Esophagus muscularis mucosa (tissue), 3 donors: ENCODE measurements around the gene MB21D2.

ENCODE experiments used
- POLR2A ChIP-seq: fragments of 450-650 bp; IDR thresholded peaks from one replicate; pipeline ENCODE4 v1.6.1; 2017; ENCODE audit warnings: antibody characterized with exemption, moderate library complexity, mild to moderate bottlenecking, low read depth
- TF ChIP-seq, protein P1 (sequence below), 3 experiments: fragments of 200-600 bp in 2 of 3; fragments of 450-650 bp in 1 of 3; sonication (generic) in 2 of 3; IDR thresholded peaks; one replicate each; pipeline ENCODE4 v1.5.1; 2017 to 2019; ENCODE audit warnings: antibody characterized with exemption in 3 of 3, mild to moderate bottlenecking in 2 of 3, moderate library complexity in 1 of 3

DNA sequence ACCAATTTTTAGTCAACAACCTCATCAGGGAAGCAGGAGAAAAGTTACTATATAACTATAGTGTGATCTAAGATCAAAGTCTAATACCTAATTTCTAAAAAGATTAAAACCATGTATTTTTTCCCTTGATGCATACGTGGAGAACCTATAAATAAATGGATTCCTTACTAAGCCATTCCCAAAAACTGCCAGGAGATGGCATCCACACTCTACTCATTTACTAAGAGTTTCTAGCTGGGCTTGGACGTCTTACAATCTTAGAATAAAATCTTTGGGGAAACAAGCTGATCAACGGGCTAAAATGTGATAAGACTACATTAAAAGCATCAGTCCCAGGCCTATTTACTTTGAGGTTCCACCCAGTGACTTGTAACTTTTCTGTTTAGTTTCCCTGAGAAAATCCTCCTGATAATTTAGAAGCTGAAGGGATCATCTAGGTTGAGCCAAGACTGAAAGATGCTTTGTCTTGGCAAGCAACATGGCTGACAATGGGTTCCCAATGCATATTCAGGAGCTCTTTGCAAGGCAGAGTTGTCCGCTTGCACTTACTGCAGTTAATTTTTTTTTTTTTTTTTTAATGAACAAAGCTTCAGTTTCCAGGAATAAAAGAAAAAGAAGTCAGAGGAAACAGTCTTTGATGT is 104.8 kb downstream of the MB21D2 start:
- TF ChIP-seq POLR2A, result no peak
- TF ChIP-seq, protein P1, sequence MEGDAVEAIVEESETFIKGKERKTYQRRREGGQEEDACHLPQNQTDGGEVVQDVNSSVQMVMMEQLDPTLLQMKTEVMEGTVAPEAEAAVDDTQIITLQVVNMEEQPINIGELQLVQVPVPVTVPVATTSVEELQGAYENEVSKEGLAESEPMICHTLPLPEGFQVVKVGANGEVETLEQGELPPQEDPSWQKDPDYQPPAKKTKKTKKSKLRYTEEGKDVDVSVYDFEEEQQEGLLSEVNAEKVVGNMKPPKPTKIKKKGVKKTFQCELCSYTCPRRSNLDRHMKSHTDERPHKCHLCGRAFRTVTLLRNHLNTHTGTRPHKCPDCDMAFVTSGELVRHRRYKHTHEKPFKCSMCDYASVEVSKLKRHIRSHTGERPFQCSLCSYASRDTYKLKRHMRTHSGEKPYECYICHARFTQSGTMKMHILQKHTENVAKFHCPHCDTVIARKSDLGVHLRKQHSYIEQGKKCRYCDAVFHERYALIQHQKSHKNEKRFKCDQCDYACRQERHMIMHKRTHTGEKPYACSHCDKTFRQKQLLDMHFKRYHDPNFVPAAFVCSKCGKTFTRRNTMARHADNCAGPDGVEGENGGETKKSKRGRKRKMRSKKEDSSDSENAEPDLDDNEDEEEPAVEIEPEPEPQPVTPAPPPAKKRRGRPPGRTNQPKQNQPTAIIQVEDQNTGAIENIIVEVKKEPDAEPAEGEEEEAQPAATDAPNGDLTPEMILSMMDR (IDR thresholded peaks at IDR 0.05), result peak; percentile 58 to 66 (median 58)
